ENCODE data around the gene ZFYVE28. TPM values are rescaled to one million over a fixed set of nuclear protein-coding genes. Genes with fewer than 3 reads are reported as not detected.

ZFYVE28 gene
- total RNA-seq, 2 donors from 2014 or later, result 7.4 to 8.4 TPM

DNA sequence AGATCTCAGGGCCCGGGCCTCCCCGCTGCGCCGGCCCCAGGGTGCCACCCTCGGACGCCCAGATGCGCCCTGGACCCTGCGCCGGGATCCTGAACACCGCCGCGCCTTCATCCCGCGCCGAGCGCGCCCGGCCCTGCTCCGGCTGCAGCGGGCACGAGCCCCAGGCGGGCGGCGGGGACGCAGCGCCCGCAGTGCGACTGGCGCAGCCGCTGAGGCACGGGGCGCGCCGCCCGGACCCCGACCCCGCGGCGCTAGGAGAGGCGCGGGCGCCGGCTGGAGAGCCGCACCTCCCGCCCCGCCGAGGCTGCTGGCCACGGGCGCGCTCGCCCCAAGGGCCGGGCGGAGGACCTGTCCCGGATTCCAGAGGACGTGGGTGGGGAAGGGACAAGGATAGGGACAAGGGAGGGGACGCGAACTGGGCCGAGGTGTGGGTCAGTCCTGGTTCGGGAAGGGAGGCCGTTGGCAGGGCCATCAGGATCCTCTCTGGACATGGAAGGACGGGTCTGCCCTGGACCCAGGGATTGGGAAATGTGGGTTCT is 1.1 kb downstream of the ZFYVE28 start:
- intact Hi-C loops (cut with DNase I), result loop anchor here in 1 of 2 donors (10.0 kb wide), 1 partner anchor 152 kb away; the partner anchor contains the start of gene MXD4

DNA sequence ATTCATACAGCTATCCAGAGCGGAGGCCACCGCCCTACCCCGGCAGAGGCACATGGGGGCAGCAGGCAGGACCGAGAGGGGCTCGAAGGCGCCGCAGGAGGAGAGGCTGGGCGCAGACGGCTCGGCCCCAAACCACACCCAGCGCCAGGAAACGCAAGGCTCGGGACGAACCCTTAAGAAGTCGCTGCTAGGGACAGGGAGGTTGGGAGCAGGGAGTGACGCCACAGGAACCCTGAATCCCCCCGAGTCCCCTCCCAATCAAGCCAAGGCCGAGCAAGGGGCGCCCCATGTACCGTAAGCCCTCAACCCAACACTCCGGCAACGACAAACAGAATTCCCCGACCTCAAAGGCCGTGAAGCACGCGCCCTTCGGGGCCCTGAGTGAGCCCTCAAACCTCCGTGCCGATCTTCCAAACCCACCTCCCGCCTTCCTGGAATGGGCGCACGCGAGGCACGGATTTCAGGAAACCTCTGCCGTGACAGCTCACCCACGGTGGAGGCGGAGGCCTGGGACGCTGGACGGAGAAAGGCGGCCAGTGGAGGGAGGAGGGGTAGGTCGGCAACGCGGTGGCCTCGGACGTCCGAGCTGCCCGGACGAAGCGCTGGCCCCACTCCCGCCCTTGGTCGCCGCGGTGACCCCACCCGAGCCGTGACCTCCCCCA is 1.8 kb downstream of the ZFYVE28 start:
- intact Hi-C loops (cut with DNase I), result loop anchor here in 1 of 2 donors (10.0 kb wide), 1 partner anchor 152 kb away; the partner anchor contains the start of gene MXD4
- no peak for DNase-seq (ENCODE audit: low spot score)

More for the DNA sequence above, 1.1 kb downstream of the ZFYVE28 start:
- peak; percentile 78 for DNase-seq (ENCODE audit: low spot score)

DNA sequence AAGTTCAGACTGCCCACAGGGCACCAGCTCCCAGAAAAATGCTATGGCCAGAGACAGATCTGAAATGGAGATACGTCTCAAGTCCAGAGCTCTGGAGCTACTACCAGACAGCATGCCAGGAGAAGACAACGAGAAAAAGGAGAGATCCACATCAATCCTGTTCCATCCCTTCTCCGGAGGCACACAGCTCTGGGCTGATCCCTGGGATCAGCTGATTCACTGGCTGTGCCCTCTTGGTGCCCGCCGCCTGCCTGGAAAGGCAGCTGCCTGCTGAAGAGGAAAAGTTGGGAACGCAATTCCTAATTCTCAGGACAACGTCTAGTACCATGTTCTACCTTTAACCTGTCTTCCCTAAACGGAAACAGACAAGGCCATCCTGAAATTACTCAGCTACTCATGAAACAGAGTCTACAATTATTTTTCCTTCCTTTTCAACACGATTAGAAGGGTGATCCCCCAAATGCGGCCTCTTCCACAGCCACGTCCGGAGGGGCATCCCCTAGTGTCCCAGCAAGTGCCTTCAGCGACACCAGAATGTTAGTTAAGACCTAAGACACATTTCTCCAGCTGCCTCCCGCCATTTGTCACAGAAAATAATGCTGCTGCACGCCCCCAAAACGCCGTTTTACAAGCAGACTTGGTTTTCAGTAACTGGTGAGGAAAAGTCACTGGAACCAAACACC is 2.4 kb downstream of the ZFYVE28 start:
- no peak for DNase-seq (ENCODE audit: low spot score)
- intact Hi-C loops (cut with DNase I), result loop anchor here in 1 of 2 donors (10.0 kb wide), 1 partner anchor 151 kb away; the partner anchor contains the start of gene MXD4

DNA sequence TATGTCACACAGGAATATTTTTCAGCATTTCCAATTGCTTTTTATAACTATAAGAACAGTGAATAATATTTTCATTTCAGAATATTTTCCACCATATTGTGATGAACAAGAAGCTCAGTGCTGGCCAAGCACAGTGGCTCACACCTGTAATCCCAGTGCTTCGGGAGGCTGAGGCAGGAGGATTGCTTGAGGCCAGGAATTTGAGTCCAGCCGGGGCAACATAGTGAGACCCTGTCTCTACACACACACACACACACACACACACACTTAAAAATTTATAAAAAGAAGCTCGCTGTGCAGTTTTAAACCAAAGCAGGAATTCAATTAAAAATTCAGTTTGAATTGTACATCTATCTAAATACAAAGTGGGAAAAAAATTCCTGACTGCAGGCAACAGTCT is 3.2 kb downstream of the ZFYVE28 start:
- intact Hi-C loops (cut with DNase I), result loop anchor here in 1 of 2 donors (10.0 kb wide), 1 partner anchor 150 kb away; the partner anchor contains the start of gene MXD4
- no peak for DNase-seq (ENCODE audit: low spot score)

DNA sequence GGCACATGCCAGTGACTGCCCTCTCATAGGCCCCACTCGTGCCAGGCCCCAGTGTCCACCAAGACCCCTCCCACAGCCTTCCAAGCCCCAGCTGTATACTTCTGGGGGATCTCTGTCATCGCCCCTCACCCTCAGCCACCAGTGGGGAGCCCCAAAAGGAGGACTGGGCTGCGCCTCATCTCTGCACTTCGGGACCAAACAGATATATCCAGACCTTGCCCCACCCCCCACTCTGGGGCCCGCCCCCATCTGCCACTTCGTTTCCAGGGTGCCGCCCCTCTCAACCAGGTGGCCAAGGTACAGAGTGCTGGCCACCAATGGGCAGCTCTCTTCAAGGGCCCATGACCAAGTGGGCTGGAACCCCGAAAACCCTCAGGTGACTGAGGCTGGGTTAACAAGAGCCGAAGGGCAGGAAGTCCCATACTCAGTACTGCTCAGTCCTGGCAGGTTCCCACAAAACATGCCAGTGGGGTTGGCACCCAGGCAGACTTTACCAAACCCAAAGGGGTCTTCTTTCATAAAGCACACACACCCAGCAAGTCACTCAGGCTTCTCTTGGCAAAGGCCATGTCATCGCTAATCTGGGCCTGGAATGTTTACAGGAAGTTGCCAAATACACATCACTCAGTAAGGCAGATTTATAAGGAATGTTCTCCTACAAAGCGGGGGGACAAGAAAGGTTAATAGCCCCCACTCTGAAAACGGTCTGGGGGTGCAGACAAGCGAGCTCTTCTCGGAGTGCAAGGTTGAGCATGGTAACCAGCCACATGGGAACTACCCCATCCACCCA is 4.4 kb downstream of the ZFYVE28 start:
- DNase-seq (ENCODE audit: low spot score), result peak; percentile 68
- intact Hi-C loops (cut with DNase I), result loop anchor here in 1 of 2 donors (10.0 kb wide), 1 partner anchor 149 kb away; the partner anchor contains the start of gene MXD4

DNA sequence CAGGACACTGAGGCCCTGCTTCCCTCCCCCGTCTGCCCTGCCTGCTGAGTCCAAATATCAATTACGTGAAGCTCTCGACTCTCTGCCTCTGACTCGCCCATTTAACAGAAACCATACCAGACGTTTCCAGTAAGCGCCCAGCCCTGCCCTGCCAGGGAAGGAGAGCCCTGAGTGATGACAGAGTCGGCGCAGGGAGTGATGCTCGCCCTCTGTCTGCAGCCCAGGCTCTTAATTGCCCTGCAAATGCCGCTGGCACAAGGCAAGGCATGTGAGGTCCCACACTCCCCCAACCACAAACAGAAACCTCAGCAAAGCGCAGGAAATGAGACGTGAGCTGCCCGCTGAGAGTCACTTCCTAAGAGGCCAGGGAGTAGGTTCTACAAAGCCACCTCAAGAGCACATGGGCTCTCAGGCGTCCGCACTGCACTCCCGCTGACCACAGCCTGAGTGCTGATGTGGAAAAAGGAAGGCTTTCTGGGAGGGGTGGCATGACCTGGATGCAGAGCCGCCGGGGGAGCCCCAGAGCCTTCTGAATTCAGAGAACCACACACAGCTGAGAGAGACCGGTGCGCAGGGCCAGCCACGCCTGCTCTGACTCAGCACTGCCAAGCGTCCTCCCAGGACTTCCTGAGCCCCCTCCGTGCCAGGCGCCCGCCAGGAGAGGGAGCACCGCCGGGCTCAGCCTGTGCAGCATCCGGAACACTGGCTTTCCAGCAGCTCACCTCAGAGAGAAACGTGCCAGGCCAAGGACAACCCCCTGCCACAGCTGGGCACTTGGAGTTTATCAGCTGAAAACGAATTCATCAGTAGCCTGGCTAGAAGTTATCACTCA is 5.3 kb downstream of the ZFYVE28 start:
- intact Hi-C loops (cut with DNase I), result loop anchor here in 1 of 2 donors (10.0 kb wide), 1 partner anchor 148 kb away; the partner anchor contains the start of gene MXD4

DNA sequence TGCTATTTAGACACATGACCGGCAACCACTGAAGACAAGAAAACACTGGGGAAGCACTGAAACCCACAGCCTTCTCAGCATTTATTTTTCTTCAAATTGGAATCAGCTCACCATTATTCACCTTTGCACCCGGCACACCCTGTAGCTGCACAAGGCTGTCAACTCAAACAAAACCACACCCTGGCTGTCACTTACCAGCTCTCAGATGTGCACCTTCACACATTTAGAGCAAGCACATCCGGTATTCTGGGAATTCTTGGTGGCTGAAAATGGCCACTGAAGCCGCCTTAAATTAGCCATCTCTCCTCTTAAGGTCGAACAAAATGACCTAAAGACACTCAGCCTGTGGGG is 5.9 kb downstream of the ZFYVE28 start:
- intact Hi-C loops (cut with DNase I), result loop anchor here in 1 of 2 donors (10.0 kb wide), 1 partner anchor 148 kb away; the partner anchor contains the start of gene MXD4
- DNase-seq (ENCODE audit: low spot score), result no peak

More for the DNA sequence above, 5.3 kb downstream of the ZFYVE28 start:
- DNase-seq (ENCODE audit: low spot score), result peak; percentile 94

DNA sequence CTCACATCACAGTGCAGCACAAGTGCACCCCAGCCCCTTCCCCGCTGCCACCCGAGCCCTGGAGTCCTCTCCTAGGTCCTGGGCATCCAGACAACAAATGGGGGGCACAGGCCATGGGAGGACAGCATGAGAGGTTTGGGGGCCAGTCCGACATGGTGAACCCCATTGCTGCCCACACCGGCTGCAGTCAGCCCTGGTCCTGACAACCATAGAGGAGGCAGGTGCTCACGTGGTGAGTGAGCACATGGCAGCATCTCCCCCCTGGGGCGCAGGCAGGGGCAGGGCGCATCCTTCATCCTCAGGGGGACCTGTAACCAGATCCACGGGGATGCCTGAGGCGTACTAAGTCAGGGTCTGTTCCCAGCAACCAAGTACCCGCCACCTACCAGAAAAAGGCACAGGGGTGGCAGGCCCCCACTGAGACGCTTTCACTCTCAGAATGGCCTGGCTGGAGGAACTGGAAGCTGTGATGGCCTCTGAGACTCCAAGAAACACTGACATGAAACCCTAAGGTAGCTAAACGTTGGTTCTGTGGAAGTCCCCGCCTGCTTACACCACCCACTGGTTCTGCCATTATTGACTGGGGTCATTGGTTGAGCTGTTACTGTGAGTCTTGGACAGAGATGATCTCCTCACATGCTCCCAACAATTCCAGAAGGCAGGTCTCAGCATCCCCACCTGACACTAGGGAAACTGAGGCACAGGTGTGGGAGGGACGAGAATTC is 6.5 kb downstream of the ZFYVE28 start:
- no peak for DNase-seq (ENCODE audit: low spot score)
- intact Hi-C loops (cut with DNase I), result loop anchor here in 1 of 2 donors (10.0 kb wide), 1 partner anchor 147 kb away; the partner anchor contains the start of gene MXD4

DNA sequence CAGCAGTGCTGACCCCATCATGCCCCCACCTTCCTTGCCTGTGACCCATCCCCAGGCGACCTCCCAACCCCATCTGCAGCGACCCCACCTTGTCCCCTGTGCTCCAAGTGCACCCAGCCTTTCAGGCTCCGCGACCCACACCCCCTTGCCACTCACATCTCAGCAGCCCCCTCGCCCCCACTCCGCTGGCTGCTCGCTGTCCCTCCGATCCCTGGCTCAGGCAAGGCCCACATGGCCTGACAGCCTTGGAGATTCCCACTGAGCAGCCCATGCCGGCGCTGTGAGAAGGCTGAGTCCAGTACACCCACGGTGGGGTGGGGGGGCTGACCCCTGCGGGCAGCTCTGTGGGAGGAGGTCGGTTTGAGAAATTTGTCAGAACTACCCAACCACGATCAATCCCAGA is 9.1 kb downstream of the ZFYVE28 start:
- intact Hi-C loops (cut with DNase I), result no loop called here
- no peak for DNase-seq (ENCODE audit: low spot score)

DNA sequence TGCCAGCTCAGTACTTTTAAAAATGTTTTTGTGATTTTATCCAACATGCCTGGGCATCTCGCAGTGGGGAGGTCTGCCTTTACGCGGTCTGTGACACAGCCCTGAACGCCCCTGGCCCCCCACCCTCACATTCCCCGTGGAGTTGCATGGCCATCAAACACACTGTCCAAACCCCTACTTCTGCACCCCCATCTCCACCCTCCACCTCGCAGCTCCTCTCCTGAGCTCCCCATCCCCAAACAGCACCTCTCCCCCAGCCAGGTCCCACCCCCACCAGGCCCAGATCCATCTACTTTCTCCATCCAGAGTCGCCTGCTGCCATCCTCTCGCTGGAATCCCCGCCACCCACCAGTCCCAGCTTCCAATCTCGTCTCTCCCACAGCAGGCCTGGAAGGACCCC is 9.5 kb downstream of the ZFYVE28 start:
- intact Hi-C loops (cut with DNase I), result no loop called here
- no peak for DNase-seq (ENCODE audit: low spot score)

DNA sequence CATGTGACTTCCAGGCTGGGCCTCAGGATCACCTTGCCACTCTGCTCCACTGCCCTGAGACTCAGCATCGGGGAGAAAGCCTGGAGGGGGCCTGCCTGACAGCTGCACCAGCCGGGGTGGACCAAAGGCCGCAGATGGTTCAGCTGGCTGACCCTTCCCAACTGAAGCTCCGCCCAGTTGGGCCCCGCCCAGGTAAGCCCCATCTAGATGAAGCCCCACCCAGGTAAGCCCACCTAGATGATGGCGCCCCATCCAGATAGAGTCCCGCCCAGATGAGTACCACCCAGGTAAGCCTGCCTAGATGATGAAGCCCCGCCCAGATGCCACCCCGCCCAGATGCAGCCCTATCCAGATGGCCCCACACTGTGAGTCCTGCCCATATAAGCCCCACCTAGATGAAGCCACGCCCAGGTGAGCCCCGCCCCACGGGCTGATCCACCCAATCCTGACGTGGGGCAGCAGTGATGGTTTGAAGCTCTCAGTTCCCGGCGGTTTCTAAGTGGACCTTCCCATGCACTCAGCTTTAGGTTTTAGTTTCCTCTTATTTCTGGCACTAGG is 10.0 kb downstream of the ZFYVE28 start:
- intact Hi-C loops (cut with DNase I), result no loop called here
- DNase-seq (ENCODE audit: low spot score), result no peak

DNA sequence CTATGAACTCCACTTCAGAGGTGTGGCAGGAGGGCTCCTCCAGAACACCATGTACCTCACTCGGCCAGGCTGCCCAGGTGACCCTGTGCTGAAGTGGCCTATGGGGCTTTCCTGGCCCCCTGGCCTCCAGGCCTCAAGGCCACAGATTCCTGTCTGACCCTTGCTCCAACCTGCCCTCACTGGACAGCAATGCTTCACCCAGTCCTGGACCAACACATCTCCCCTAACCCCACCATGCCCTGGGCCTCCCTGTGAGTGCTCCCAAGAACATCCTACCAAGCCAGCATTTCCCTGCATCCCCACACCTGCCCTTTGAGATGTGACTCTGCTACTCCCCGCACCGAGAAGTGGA is 10.5 kb downstream of the ZFYVE28 start:
- intact Hi-C loops (cut with DNase I), result no loop called here
- no peak for DNase-seq (ENCODE audit: low spot score)

DNA sequence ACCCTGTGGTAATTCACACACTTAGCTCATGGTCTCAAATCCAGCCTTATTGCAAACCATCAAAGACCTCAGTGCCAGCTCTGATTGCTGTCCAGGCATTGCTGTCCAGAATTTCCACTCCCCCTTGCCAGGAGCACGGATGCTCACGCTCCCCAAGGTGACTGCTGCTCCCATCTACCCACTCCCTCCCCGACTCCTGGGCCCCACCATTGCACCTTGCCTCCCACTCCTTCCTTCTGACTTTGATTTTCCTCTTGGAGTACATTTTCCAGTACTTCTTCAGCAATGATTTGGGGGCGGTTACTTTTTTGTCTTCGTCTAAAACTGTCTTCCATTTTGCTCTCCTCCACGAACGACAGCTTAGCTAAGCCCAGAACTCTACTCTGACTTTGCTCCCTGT is 11.5 kb downstream of the ZFYVE28 start:
- DNase-seq (ENCODE audit: low spot score), result no peak
- intact Hi-C loops (cut with DNase I), result no loop called here

DNA sequence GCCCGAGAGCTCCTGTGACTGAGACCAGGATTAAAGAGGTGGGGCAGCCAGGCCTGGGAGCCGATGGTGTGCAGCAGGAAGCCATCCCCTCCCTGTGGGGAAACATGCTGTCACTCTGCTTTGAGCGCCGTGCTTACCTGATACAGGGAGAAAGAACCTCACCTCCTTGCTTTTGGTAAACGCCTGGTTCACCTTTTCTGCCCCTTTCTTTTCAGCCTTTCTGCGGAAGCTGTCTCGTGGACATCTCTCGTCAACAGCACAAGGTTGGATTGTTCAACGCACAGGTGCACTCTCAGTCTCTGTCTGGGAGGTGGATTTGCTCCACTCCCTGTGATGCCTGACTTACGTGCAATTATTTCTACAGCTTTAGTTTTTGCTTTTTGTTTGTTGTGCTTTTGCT is 12.0 kb downstream of the ZFYVE28 start:
- intact Hi-C loops (cut with DNase I), result no loop called here
- DNase-seq (ENCODE audit: low spot score), result no peak

DNA sequence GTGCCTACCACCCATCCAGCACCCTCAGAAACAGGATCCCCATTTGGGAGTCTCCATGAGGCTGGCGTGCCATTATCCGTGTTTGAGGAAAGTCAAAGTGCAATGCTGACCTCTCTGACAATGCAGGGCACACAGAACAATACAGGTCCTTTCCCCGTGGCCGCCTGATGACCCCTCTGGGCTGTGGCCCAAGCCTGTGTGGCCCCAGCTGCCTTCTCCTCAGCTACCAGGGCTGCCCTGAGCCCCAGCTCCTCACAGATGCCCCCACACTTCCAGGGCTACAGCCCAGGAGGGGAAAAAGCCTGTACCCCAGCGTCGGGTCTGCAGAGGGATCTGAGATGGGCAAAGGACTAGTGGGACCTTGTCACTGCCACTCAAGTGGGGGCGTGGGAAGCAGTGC is 15.5 kb downstream of the ZFYVE28 start:
- intact Hi-C loops (cut with DNase I), result no loop called here
- DNase-seq (ENCODE audit: low spot score), result no peak

DNA sequence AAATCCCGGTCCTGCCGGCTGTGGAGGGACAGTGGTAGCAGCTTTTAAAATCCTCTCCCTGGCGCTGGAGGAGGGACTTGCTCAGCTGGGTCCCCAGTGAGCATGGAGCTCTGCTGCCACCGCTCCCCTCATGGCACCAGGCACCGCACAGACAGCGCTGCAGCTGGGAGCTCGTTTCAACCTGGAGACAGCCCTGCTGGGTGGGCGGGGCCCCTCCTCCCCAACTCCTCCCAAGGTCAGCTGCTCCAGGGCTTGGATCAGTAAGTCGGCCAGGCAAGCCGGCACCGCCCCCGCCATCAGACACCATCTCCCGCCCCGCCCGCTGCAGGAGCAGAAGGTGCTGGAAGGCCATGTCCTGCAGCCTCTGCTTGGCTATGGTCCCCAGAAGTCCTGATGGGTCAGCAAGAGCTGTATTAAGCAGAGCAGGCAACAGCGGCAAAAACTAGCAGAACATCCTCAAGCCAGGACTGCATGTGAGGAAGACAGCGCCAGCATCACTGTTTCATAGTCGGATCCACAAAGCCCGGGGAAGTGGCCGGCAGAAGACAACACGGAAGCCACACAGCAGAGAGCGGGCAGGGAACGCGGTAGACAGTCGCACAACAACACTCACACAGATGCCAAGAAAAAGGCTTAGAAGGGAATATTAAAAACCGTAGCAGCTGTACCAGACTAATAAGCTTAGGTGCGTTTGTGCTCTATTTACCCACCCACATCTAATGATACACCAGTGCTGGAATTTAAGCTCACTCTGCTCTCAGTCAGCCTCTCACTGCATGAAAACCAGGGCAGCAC is 16.2 kb downstream of the ZFYVE28 start:
- intact Hi-C loops (cut with DNase I), result no loop called here
- DNase-seq (ENCODE audit: low spot score), result peak; percentile 87

DNA sequence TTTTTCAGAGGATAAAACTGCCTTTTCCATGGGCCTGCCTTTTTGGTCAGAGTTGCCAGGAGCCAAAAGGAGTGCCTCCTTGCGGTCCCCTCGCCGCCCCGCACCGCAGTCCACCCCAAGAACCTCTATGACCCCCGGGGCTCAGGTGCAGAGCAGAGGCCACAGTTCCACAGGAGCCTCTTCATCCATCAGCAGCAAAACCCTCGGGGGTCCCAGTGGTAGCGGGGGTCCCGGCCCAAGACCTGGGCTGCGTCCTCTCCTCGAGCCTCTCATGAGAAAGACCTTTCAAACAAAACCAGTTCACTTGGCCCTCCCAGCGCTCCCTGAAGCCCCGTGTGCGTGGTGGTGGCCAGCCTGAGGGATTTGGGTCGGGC is 16.8 kb downstream of the ZFYVE28 start:
- DNase-seq (ENCODE audit: low spot score), result no peak
- intact Hi-C loops (cut with DNase I), result no loop called here
